NT2/D1 (cell line): Measurements from ENCODE around the gene GALC.

ENCODE experiments used
- SUZ12 ChIP-seq: IDR thresholded peaks from 2 replicates; pipeline ENCODE4 v1.6.1; 2011; ENCODE audit not compliant: insufficient read length, insufficient read depth; ENCODE audit errors: extremely low read depth
- ZNF274 ChIP-seq: IDR thresholded peaks from 2 replicates; pipeline ENCODE4 v1.6.1; 2011; ENCODE audit warnings: mild to moderate bottlenecking, low read depth, low read length

DNA sequence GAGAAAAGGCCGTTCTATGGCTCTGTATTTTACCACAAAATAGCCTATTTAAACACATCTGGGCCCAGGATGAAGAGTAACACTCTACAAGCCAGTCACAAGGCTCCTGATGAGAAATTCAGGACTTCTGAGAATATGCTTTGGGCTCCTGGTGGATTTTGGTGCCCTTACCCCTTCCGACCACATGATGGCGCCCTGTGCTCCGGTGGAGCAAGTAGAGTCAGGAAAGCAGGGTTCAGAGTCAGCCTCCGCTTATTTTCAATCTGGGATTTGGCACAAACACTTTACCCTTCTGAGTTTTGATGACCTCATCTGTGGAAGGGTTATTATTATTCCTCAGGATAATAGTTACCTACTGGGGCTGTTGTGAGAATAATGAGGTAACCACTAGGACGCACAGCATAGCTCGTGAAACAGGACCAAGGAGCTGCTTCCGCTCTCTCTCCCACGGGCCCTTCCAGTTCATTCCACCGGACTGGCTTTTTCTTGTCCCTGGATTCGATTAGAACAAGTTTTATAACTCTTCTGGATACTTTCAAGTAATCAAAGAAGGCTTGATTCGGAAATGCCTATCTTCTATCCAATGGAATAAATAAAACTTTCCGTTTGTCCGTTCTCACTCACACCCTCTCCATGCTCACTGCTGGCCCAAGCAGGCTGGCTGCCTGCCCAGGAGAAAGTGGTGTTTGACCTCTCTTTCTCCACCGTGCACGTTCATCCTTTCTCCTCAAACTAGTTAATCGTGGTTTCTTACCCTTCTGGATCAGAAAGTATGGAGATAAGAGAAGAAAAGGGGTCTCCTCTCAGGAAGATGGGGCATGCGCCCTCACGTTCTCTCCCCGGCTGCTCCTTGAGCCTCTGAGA is 104.6 kb downstream of the GALC start:
- TF ChIP-seq SUZ12: no peak
- no peak for TF ChIP-seq ZNF274
